HG02870 (cell line): ENCODE data around the gene WASHC2A.
A peak's percentile ranks its signal among the peaks of the same experiment; 100 is the strongest.
"Not testable (repeated sequence)": the region's sequence is repeated elsewhere in the genome, so short reads cannot be mapped to it uniquely, and the experiment has no call there.

ENCODE experiments used
- ATAC-seq: cut with Tn5 transposase; IDR thresholded peaks from one replicate; pipeline ENCODE4 v1.9.1; 2021; ENCODE audit warnings: mild to moderate bottlenecking, moderate library complexity; ENCODE audit not compliant: unreplicated experiment

WASHC2A gene

GRCh38 chr10:50067546-50068351 lies at the start of gene WASHC2A:
Gene WASHC2A, plus strand, starts transcription at chr10:50067954. Its CDS starts 52 bp downstream, at chr10:50068006.
- peak; percentile 94 for ATAC-seq

GRCh38 chr10:50019279-50019678 lies 48.5 kb upstream of the WASHC2A start:
- ATAC-seq = not testable (repeated sequence)

- not testable (repeated sequence) for ATAC-seq
Observed at GRCh38 chr10:50020451-50021024, 47.2 kb upstream of the WASHC2A start.

- ATAC-seq = no peak
Observed at GRCh38 chr10:50021646-50022045, 46.1 kb upstream of the WASHC2A start.

- ATAC-seq = not testable (repeated sequence)
Observed at GRCh38 chr10:50024716-50025383, 42.9 kb upstream of the WASHC2A start.

- ATAC-seq = no peak
Observed at GRCh38 chr10:50025627-50026026, 42.1 kb upstream of the WASHC2A start.

GRCh38 chr10:50027195-50027594 lies 40.6 kb upstream of the WASHC2A start:
- no peak for ATAC-seq

GRCh38 chr10:50033481-50033880 lies 34.3 kb upstream of the WASHC2A start:
- no peak for ATAC-seq

- ATAC-seq = not testable (repeated sequence)
Observed at GRCh38 chr10:50035337-50035736, 32.4 kb upstream of the WASHC2A start.

- ATAC-seq = no peak
Observed at GRCh38 chr10:50044941-50045664, 22.7 kb upstream of the WASHC2A start.

GRCh38 chr10:50046457-50046856 lies 21.3 kb upstream of the WASHC2A start:
- ATAC-seq = not testable (repeated sequence)

GRCh38 chr10:50047594-50047993 lies 20.2 kb upstream of the WASHC2A start:
- not testable (repeated sequence) for ATAC-seq

- peak; percentile 51 for ATAC-seq
Observed at GRCh38 chr10:50051995-50052660, 15.6 kb upstream of the WASHC2A start.

- not testable (repeated sequence) for ATAC-seq
Observed at GRCh38 chr10:50052778-50053376, 14.9 kb upstream of the WASHC2A start.

- ATAC-seq = not testable (repeated sequence)
Observed at GRCh38 chr10:50055494-50056292, 12.1 kb upstream of the WASHC2A start.

- not testable (repeated sequence) for ATAC-seq
Observed at GRCh38 chr10:50056654-50057053, 11.1 kb upstream of the WASHC2A start.

GRCh38 chr10:50058727-50059126 lies 9.0 kb upstream of the WASHC2A start:
- ATAC-seq = not testable (repeated sequence)

- ATAC-seq = not testable (repeated sequence)
Observed at GRCh38 chr10:50059946-50060345, 7.8 kb upstream of the WASHC2A start.

GRCh38 chr10:50061548-50061947 lies 6.2 kb upstream of the WASHC2A start:
- ATAC-seq = not testable (repeated sequence)
